GM04503 (cell line): Measurements from ENCODE around the gene CPHXL2.

Experiments used
- DNase-seq: peaks from one replicate; pipeline ENCODE4 v3.0.0-alpha.2; 2012; ENCODE audit warnings: low read depth

Gene CPHXL2

DNA sequence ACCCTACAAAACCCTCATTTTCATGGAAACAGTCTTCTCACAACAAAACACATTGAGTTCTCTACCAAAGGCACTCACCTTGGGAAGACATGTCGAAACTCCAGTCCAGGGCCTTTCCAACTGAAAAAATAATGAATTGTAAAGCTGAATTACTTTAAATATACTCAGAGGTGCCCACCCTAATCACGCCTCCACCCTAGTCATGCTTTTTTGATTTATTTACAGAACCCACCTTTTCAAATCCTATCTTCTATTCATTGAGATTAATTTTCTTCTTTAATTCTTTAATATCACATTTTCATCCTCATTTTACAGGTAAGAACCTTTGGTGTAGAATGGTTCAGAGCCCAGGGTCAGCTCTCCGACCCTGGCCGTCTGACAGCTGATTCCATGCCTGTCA, at the start of gene CPHXL2:
Gene CPHXL2, minus strand, starts transcription at position 101 of the 400 bp plus-strand sequence. Its CDS starts 10 bp downstream, at position 91.
- no peak for DNase-seq

DNA sequence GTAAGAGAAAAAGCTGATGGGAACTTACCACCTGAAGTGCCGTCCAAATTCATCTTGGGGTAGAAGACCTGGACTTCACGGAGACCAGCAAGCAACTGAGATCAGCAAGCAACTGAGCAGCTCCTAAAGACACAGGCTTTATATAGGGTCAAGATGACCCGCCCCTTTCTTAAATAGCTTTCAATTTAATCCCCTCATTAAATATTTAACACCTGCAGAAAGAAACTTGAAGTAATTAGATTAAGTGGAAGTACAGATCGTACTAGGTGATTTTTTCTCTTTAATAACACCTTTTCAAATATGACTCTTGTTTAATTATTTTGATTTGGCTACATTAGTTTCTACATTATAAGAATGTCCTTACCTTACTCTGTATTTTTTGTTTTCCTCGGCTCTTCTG, 49.6 kb upstream of the CPHXL2 start, which contains the start of gene CPHXL:
Gene CPHXL, minus strand, starts transcription at position 101 of the 400 bp plus-strand sequence. Its CDS starts 48 bp downstream, at position 53.
- DNase-seq = no peak

DNA sequence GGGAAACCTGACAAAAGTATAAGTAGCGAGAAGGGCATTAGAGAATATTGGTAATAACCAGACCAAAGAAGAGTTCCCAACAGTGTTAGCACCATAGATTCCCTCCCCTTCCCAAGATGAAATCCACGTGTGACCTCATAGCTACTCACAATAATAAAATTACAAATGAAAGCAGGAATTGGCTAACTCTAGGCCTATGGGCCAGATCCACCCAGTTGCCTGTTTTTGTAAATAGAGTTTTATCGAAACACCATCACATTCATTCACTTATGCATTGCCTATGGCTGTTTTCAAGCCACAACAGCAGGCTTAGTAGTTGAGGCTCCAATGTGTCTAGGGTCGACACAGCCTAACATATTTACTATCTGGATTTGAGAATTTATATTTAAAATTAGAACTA, 41.6 kb upstream of the CPHXL2 start:
- no peak for DNase-seq

DNA sequence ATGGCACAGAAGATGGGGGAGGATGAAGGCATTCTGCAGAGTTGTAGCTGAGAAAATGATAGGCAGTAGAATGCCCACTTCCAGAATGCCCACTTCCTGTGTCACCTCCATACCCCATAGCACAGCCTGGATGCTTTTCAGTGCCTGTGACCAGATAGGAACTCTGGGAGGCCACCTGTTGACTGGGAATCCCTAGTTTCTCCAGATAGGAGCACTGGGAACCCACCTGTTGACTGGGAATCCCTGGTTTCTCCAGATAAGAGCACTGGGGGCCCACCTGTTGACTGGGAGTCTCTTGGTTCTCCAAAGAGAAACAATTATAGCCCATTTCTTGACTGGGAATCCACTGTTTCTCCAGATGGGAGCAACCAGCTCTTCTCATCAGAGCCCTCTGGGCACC, 37.9 kb upstream of the CPHXL2 start:
- DNase-seq = no peak

DNA sequence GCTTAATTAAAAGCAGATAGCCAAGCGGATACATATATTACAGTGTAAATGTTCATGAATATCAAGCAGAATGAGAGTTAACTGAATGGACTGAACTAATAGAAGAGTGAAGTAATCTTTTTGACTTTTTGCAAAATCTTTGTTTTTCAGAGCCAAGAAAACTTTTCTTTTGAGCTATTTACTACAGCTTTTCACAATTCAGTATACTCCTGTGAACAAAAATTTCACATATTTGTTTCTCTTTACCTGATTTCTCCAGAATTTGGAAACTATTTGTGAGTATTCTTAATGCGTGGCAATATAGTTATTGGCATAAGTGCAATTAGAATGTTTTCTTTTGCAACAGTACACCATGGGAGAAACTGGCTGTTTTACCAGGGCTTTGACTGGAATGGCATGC, 33.5 kb upstream of the CPHXL2 start:
- DNase-seq = no peak

DNA sequence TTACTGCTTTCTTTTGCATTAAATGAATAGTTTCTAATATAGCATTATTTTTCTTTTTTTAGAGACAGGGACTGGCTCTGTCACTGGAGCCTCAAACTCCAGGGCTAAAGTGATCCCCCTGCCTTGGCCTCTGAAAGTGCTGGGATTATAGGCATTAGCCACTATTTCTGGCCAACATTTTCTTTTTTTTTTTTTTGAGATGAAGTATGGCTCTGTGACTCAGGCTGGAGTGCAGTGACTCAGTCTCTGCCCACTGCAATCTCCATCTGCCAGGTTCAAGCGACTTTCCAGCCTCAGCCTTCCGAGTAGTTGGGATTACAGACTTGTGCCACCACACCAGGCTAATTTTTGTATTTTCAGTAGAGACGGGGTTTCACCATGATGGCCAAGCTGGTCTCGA, 26.5 kb upstream of the CPHXL2 start:
- DNase-seq = no peak

DNA sequence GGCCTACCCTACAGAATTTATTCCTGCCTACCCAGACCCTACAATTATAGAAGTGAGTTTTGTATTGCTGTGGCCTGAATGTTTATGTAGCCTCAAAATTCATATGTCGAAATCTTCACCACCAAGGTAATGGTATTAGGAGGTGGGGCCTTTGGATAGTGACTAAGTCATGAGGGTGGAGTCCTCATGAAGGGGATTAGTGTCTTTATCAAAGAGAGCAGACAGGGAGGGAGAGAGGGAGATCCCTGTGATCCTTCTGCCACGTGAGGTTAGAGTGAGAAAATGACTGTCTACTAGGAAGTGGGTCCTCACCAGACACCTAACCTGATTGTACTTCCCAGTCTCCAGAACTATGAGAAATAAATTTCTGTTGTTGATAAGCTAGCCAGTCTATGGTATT, 25.4 kb upstream of the CPHXL2 start:
- DNase-seq = no peak

DNA sequence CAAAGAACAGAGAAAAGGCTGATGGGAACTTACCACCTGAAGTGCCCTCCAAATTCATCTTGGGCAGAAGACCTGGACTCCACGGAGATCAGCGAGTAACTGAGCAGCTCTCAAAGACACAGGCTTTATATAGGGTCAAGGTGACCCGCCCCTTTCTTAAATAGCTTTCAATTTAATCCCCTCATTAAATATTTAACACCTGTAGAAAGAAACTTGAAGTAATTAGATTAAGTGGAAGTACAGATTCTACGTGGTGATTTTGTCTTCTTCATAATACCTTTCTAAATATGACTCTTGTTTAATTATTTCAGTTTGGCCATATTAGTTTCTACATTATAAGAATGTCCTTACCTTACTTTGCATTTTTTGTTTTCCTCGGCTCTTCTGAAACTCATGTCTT, 24.6 kb upstream of the CPHXL2 start, which contains the start of gene DUXB:
Gene DUXB, minus strand, starts transcription at position 101 of the 400 bp plus-strand sequence. Its CDS starts 43 bp downstream, at position 58.
- no peak for DNase-seq

DNA sequence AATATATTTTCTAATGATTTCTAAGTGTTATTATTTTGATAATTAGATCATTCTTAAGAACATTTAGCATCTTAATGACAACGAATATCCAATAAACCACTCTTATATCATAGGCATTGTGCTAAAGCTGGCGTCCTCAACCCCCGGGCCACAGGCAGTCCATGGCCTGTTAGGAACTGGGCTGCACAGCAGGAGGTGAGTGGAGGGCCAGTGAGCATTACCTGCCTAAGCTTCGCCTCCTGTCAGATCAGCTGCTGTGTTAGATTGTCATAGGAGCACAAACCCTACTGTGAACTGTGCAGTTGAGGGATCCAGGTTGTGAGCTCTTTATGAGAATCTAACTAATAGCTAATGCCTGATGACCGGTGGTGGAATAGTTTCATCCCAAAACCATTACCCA, 20.8 kb upstream of the CPHXL2 start:
- no peak for DNase-seq

DNA sequence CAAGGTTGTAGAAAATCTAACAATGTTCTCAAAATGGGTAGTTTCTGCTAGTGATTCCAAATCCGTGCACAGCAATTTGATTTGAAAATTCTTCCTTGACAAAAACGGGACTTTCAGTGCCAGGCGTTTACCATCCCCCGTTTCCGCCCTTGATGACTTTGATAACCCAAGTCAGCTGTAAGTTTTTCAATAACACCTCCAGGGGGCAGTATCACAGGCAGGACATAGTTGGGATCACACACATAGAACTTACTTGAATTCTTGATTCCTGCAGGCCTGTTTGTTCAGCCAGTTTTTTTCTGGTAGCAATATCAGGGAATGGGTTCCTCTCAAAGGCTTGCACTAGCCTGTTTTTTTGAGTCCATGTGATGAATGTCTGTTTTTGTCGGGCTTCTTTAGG, 18.9 kb upstream of the CPHXL2 start:
- no peak for DNase-seq

DNA sequence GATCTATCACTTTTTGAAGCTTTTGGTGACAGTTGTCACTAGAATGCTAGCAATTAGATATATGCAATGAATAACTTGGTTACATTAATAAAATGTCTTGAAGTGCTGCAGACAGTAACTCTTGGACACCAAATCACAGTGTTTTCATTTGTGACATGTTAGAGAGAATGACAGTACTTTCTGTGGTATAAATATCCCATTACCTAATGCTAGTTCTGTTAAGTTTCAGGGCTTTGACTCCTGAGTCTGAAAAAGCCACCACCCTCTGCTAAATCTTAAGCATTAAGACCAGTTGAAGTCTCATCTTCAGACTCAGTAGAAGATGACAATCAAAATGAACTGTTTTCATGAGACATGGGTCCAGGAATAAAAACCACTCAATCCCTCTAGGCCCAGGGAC, 10.6 kb upstream of the CPHXL2 start:
- no peak for DNase-seq

DNA sequence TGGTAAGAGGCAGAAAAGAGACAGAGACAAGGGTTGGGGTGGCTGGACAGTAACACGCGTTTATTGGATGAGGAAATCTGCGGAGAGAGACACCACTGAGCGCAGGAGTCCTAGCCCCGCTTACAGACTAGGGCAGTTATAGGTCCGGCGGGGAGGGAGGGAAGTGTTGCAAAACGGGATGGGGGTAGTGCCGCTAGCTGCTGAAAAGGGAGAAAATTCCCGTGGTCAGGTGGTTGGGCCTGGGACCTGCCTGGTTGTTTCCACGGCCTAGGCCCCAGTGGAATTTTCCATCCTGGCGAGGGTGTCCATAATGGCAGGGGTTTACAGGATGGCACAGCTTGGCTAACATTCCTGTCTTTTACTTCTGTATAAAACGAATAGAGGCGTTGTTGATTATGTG, 5.5 kb upstream of the CPHXL2 start:
- DNase-seq = no peak

DNA sequence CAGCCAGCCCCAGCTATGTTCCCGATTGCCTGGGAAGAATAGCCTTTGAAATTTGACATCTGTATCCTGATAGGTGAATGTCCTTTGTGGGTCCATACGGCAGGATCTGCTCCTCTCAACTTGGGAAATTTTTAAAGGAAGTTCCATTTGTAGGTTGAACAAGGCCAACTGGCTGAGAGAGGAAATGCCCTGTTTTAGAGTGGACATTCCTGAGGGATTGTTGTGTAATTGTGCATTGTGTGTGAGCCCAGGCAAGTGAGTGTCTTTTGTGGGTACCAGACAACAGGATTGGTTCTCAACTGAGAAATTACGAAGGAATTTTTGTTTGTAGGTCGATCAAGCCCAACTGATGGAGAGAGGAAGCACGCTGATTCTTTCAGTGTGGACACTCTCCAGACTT, 2.6 kb upstream of the CPHXL2 start:
- no peak for DNase-seq

DNA sequence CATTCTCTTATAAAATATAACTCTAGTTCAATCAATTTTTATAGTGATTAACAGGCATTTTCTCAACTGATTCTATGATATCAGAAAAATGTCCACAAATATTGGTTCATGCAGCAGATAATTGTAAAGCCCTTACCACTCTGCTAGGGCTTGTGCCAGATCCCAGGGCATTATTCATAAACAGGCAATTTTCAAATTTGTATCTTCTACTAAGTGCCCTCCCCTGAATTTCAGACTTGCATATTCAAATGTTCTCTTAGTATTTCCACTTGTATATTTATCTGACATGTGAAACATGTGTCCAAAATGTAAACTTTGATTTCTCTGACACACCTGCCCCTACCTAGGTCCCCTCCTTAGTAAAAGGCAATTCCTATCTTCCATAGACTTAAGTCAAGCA, 9.3 kb downstream of the CPHXL2 start:
- no peak for DNase-seq

DNA sequence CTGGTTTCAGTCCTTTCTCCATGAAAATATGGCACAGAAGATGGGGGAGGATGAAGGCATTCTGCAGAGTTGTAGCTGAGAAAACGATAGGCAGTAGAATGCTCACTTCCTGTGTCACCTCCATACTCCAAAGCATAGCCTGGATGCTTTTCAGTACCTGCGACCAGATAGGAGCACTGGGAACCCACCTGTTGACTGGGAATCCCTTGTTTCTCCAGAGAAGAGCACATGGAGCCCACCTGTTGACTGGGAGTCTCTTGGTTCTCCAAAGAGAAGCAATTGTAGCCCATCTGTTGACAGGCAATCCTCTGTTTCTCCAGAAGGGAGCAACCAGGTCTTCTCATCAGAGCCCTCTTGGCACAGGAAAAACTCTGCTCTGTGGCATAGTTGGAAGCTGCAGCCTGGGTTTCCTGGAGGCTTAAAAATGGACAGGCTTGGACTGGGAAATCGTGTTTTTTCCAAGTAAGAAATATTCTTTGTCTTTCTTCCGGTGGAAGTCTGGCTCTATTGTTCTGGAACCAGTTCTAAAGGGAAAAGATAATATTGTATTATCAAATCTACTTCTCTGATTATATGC, 16.0 kb downstream of the CPHXL2 start:
- DNase-seq = no peak

DNA sequence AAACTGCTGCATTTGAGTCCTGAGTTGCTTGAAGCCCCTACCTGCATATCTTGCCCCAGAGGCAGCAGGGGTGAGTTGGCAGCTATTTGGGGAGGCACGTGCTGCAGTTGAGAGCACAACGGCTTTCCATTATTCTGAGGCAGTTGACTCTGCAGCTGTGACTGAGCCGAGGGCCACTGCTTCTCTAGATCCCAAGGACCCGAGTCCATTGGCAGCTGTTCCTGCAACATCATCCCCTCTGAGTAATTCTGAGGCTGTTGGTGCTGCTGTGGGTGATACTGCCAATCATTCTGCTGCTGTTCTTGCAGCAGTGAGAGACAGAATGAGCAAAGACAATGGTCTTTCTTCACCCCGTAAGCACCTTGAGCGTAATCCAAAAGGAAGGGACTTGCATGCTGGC, 16.5 kb downstream of the CPHXL2 start:
- DNase-seq = no peak

DNA sequence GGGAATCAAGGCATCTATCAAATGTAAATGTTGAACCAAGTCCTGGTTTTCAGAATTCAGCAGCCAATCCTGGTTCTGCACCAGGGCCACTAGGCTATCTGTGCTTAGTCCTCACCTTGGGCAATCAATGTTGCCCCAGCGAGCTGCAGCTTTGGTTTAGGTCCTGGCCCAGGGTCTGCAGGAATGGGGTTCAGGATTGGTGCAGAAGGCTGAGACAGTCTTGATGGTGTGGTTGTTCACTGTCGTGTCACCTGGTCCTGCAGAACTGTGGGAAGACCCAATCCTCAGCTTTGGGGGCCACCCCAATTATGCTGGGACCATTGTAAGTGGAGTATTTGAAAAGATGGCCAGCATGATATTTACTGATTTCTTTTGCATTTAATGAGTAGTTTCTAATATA, 18.6 kb downstream of the CPHXL2 start:
- DNase-seq = no peak

DNA sequence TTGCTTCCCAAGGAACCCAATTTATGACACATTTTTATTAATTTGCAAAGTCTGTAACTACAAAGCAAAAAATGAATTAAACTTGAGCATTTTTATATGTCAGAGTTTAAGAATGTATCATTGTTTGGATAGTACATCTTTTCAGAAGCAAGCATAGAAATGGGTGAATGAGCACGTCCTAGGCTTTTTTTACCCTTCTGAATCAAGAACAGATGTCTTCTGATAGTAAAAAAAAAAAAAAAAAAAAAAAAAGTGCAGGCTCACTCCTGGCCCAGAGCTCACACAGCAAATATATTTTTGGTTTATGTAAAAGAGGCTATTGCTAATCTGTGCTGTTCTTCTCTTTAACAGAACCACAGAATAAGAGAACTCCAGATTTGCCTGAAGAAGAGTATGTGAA, 22.9 kb downstream of the CPHXL2 start:
- peak; percentile 51 for DNase-seq

DNA sequence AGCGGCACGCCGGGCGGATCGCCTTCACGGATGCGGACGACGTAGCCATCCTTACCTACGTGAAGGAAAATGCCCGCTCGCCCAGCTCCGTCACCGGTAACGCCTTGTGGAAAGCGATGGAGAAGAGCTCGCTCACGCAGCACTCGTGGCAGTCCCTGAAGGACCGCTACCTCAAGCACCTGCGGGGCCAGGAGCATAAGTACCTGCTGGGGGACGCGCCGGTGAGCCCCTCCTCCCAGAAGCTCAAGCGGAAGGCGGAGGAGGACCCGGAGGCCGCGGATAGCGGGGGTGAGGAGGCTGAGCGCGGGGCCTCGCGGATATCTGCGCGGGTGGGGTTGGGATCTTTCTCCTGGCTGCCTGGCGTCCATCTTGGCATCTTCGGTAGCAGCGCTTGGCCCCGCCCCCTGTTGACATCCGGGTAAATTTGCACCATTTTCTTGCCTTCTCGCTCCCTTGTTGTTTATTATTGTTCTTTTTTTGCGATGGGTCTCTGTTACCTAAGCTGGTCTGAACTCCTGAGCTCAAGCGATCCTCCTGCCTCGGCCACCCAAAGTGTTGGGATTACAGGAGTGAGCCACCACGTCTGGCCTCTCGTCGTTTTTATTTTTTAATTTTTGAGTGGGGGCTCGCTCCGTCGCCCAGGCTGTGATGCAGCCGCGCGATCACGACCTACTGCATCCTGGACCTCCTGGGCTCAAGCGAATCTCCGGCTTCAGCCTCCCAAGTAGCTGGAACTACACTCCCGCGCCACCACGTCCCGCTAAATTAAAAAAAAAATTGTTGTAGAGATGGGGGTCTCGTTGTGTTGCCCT, 28.3 kb downstream of the CPHXL2 start:
- no peak for DNase-seq

DNA sequence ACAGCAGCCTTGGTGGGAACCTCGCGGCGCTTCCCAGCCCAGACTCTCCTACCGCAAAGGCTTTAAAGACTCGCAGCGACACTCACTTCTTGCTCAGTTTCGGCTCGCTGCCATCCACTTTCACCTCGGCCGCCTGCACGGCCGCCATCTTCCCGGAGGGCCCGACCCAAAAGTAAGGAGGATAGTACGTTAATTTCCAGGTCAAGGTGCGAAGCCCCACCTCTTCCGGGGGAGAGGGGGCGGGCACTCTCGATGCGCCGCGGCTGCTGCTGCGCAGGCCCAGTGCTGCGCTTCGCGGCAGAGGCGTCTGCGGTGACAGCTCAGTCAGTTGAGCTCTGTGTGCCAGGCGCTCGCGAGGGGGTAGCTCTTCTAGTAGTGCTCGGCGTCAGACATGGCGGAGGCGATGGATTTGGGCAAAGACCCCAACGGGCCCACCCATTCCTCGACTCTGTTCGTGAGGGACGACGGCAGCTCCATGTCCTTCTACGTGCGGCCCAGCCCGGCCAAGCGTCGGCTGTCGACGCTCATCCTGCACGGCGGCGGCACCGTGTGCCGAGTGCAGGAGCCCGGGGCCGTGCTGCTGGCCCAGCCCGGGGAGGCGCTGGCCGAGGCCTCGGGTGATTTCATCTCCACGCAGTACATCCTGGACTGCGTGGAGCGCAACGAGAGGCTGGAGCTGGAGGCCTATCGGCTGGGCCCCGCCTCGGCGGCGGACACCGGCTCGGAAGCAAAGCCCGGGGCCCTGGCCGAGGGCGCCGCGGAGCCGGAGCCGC, 29.1 kb downstream of the CPHXL2 start, which contains the start of the genes KARS1 and TERF2IP:
Gene KARS1, minus strand, starts transcription at position 174 of the 773 bp plus-strand sequence. Its CDS starts 26 bp downstream, at position 148.
Gene TERF2IP, plus strand, starts transcription at position 282 of the 773 bp plus-strand sequence. Its CDS starts 110 bp downstream, at position 392.
- peak; percentile 67 for DNase-seq

DNA sequence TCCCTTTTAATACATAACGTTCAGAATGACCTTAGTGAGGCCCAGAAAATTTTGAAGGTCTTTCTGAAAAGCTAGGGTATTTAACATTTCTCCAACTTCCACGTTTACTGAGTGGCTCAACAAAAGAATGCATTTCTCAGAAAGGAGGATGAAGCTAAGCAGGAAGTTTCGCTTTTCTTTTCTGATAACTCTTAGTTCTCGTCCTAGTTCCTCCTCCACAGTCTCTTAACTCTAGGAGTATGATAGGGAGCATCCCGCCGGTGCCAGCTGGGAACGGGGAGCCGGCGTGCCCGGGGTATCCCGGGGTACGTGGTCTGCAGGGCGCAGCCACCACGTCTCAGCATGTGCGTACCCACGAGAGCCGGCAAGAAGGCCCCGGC, 29.7 kb downstream of the CPHXL2 start:
- no peak for DNase-seq

DNA sequence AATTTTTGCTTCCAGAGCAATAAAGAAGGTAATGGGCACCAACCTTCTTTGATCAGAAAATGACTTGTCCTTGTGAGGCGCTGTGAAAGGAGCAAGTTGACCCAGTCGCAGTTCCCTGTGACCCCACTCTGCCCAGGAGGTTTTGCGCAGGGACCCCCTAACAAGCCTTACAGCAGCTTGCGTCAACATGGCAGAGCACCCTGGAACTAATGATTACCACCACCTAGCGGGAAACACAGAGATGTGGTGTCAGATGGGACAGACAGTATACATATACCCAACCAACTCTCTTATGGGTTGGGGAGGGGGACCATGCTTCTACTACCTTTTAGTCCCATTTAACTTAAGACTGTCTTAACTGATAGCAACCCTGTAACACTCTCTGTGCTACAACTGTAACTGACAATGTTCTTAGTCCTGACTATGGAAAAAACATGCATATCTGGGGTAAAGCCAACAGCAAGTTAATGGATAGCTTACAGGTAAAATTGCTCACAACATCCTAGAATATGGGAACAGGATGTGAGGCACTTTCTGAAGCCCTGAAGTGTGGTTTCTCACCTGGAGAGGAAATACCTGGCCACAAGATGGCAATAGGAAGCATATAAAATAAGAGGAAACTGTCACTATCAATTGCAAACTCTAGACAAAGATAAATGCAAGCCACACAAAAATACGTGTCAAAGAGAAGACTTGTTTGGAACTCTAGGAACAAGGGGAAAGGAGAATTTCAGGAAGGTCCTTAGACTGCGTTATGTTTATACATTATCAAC, 32.4 kb downstream of the CPHXL2 start:
- no peak for DNase-seq
